Endothelial cell (in vitro differentiated cells): Measurements from ENCODE around the gene LRRC71. TPM values are rescaled to one million over a fixed set of nuclear protein-coding genes. Genes with fewer than 3 reads are reported as not detected.

Experiments used
- DNase-seq: peaks from one replicate; pipeline ENCODE4 v3.0.0; 2021; ENCODE audit warnings: low spot score
- H3K27ac Mint-ChIP-seq: one replicate; pipeline ENCODE4 v1.8.0; 2021; ENCODE audit warnings: mixed read lengths, inconsistent platforms; ENCODE audit not compliant: unreplicated experiment
- H3K27me3 Mint-ChIP-seq: one replicate; pipeline ENCODE4 v1.8.0; 2021; ENCODE audit warnings: mild to moderate bottlenecking, moderate library complexity, mixed read lengths, inconsistent platforms; ENCODE audit not compliant: unreplicated experiment
- H3K36me3 Mint-ChIP-seq: one replicate; pipeline ENCODE4 v1.8.0; 2021; ENCODE audit warnings: mild to moderate bottlenecking, low read depth, mixed read lengths, inconsistent platforms; ENCODE audit not compliant: unreplicated experiment
- H3K4me1 Mint-ChIP-seq: one replicate; pipeline ENCODE4 v1.8.0; 2021; ENCODE audit warnings: mild to moderate bottlenecking, mixed read lengths, inconsistent platforms; ENCODE audit not compliant: unreplicated experiment
- H3K4me3 Mint-ChIP-seq: one replicate; pipeline ENCODE4 v1.8.0; 2021; ENCODE audit warnings: mild to moderate bottlenecking, mixed read lengths, inconsistent platforms; ENCODE audit not compliant: unreplicated experiment
- H3K9me3 Mint-ChIP-seq: one replicate; pipeline ENCODE4 v1.8.0; 2021; ENCODE audit warnings: mixed read lengths, inconsistent platforms; ENCODE audit not compliant: unreplicated experiment
- total RNA-seq: library from RNA; stranded (reverse); fragmentation: NEBNext Ultra II Directional; extraction: Animal tissue kit (Norgen Biotek cat#: 25700); gene quantifications from one replicate; pipeline ENCODE4 v1.2.1, GENCODE V29; 2021; ENCODE audit not compliant: unreplicated experiment
- TF ChIP-seq, protein P1 (sequence below): fragments of 200-600 bp; sonication (generic); IDR thresholded peaks from one replicate; pipeline ENCODE4 v1.5.0; 2021; ENCODE audit warnings: antibody characterized with exemption; ENCODE audit not compliant: unreplicated experiment

Gene LRRC71
- total RNA-seq, 1 donor from 2014 or later, result 0.95 TPM

DNA sequence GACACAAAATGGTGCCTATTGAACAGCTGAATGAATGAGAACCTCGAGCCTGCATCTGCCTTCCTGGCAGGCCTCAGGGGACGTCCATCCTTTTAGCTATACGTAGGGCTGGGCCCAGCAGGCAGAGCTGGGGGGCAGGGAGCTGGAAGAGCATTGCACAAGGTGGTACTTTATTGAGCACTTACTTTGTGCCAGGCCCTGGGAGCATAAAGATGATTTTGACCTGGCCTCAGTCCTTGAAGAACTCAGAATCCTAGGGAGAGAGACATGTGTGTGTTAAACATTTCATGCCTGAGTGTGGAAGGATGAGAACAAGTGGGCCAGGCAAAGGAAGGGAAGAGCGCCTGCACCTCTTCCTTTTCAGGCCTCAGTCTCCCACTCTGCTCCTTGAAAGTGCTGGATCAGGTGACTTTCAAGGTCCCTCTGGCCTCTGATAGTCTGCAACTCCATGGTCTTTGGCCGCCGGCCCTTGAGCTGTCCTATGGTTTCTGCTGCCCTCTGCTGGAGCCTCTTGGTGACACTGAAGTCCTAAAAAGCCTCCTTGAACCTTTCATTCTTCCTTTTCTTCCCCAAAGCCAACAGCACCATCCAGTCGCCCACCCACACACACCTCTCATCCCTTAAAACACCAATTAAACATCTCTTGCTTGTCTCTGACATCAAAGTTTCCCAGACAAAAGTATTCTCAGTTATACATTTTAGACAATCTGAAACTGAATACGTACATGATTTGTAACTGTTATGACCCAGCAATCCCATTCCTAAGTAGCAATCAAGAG, 30.4 kb upstream of the LRRC71 start:
- Mint-ChIP-seq H3K36me3 (peaks cover 7% of the 10 kb centered on the region), H3K9me3 (no peaks in the 10 kb centered on the region), H3K27ac (no peak overlapping the region), H3K27me3 (peaks cover 26% of the 10 kb centered on the region), H3K4me3 (peak overlapping the region; percentile 11), H3K4me1 (peaks cover 31% of the 10 kb centered on the region)
- TF ChIP-seq, protein P1, sequence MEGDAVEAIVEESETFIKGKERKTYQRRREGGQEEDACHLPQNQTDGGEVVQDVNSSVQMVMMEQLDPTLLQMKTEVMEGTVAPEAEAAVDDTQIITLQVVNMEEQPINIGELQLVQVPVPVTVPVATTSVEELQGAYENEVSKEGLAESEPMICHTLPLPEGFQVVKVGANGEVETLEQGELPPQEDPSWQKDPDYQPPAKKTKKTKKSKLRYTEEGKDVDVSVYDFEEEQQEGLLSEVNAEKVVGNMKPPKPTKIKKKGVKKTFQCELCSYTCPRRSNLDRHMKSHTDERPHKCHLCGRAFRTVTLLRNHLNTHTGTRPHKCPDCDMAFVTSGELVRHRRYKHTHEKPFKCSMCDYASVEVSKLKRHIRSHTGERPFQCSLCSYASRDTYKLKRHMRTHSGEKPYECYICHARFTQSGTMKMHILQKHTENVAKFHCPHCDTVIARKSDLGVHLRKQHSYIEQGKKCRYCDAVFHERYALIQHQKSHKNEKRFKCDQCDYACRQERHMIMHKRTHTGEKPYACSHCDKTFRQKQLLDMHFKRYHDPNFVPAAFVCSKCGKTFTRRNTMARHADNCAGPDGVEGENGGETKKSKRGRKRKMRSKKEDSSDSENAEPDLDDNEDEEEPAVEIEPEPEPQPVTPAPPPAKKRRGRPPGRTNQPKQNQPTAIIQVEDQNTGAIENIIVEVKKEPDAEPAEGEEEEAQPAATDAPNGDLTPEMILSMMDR, result peak; percentile 66
- DNase-seq, result peak; percentile 83

GRCh38 chr1:156892190-156893047, 28.0 kb upstream of the LRRC71 start:
- peaks cover 12% of the 10 kb centered on the region for H3K36me3 Mint-ChIP-seq
- DNase-seq, result peak; percentile 99
- H3K4me1 Mint-ChIP-seq, result peaks cover 43% of the 10 kb centered on the region
- no peaks in the 10 kb centered on the region for H3K9me3 Mint-ChIP-seq
- peak overlapping the region; percentile 80 for H3K4me3 Mint-ChIP-seq
- TF ChIP-seq, protein P1, result peak; percentile 65
- H3K27ac Mint-ChIP-seq, result no peak overlapping the region
- H3K27me3 Mint-ChIP-seq, result peaks cover 22% of the 10 kb centered on the region

GRCh38 chr1:156893048-156893953, 27.1 kb upstream of the LRRC71 start, which contains the start of gene PEAR1:
Gene PEAR1 (plus strand): TSS chr1:156893718. CDS start chr1:156903927, 10,209 bp downstream.
- Mint-ChIP-seq H3K4me3 (peak within 1 kb of the TSS; percentile 90), H3K4me1 (peaks cover 52% of the 10 kb centered on the region), H3K27ac (peak within 1 kb of the TSS; percentile 36), H3K36me3 (peaks cover 12% of the 10 kb centered on the region), H3K27me3 (peaks cover 26% of the 10 kb centered on the region), H3K9me3 (no peaks in the 10 kb centered on the region)
- DNase-seq, result peak; percentile 72
- TF ChIP-seq, protein P1, result peak; percentile 33

GRCh38 chr1:156894001-156894400, 26.4 kb upstream of the LRRC71 start:
- Mint-ChIP-seq H3K36me3 (peaks cover 8% of the 10 kb centered on the region), H3K4me1 (peaks cover 54% of the 10 kb centered on the region), H3K9me3 (no peaks in the 10 kb centered on the region), H3K4me3 (peak overlapping the region; percentile 90), H3K27ac (peak overlapping the region; percentile 36), H3K27me3 (peaks cover 24% of the 10 kb centered on the region)
- TF ChIP-seq, protein P1, result no peak
- DNase-seq, result no peak
